Mesenchymal stem cell (in vitro differentiated cells and primary cell): ENCODE results near the gene C16orf96.

Source experiments
- DNase-seq: peaks from one replicate; pipeline ENCODE4 v3.0.0-alpha.2; 2013
- H2AFZ ChIP-seq: one replicate; pipeline ENCODE4 v1.6.1; 2013; ENCODE audit warnings: low read depth, mild to moderate bottlenecking, control low read depth, inconsistent platforms, low read length, moderate library complexity
- H2AK5ac ChIP-seq: 2 replicates; pipeline ENCODE4 v1.6.1; 2013; ENCODE audit warnings: low read length, moderate library complexity, mild to moderate bottlenecking, inconsistent platforms; ENCODE audit not compliant: severe bottlenecking
- H2BK120ac ChIP-seq: one replicate; pipeline ENCODE4 v1.6.1; 2013; ENCODE audit warnings: low read depth, mild to moderate bottlenecking, inconsistent platforms, low read length, moderate library complexity
- H2BK12ac ChIP-seq, 2 experiments: one replicate each; pipeline ENCODE4 v1.6.1; 2013; ENCODE audit warnings: inconsistent platforms in 2 of 2, low read length in 2 of 2, mild to moderate bottlenecking in 2 of 2, moderate library complexity in 2 of 2, control low read depth in 1 of 2
- H2BK15ac ChIP-seq: one replicate; pipeline ENCODE4 v1.6.1; 2013; ENCODE audit warnings: mild to moderate bottlenecking, low read depth, inconsistent platforms; ENCODE audit not compliant: poor library complexity, severe bottlenecking
- H2BK5ac ChIP-seq: 2 replicates; pipeline ENCODE4 v1.6.1; 2013; ENCODE audit warnings: low read depth, mild to moderate bottlenecking, low read length, control low read depth, inconsistent platforms; ENCODE audit not compliant: poor library complexity, severe bottlenecking
- H3K14ac ChIP-seq, 2 experiments: one replicate each; pipeline ENCODE4 v1.6.1; 2013; ENCODE audit warnings: inconsistent platforms in 2 of 2, low read length in 2 of 2, control low read depth in 1 of 2, mild to moderate bottlenecking in 1 of 2, moderate library complexity in 1 of 2
- H3K18ac ChIP-seq, 2 experiments: one replicate each; pipeline ENCODE4 v1.6.1; 2013; ENCODE audit warnings: inconsistent platforms in 2 of 2, low read length in 2 of 2, control low read depth in 1 of 2, low read depth in 1 of 2, mild to moderate bottlenecking in 1 of 2
- H3K23ac ChIP-seq, 2 experiments: one replicate each; pipeline ENCODE4 v1.6.1; 2013; ENCODE audit warnings: inconsistent platforms in 2 of 2, low read length in 2 of 2, mild to moderate bottlenecking in 2 of 2, moderate library complexity in 2 of 2, control low read depth in 1 of 2
- H3K27ac ChIP-seq: 2 replicates; pipeline ENCODE4 v1.5.1; 2013; ENCODE audit warnings: mild to moderate bottlenecking, moderate library complexity, low read length, control low read depth, inconsistent platforms; ENCODE audit not compliant: poor library complexity, severe bottlenecking
- H3K27me3 ChIP-seq, 2 experiments: 2 replicates each; pipeline versions ENCODE4 v1.6.1 to v1.7.0; 2013; ENCODE audit warnings: low read length in 2 of 2, mild to moderate bottlenecking in 2 of 2, moderate library complexity in 2 of 2, control low read depth in 1 of 2, inconsistent platforms in 1 of 2; ENCODE audit not compliant: control insufficient read depth in 1 of 2, insufficient read depth in 1 of 2
- H3K36me3 ChIP-seq, 2 experiments: 2 replicates each; pipeline versions ENCODE4 v1.6.1 to v1.7.0; 2013; ENCODE audit warnings: low read length in 2 of 2, control low read depth in 1 of 2, inconsistent platforms in 1 of 2, low read depth in 1 of 2, mild to moderate bottlenecking in 1 of 2; ENCODE audit not compliant: insufficient read depth in 2 of 2, control insufficient read depth in 1 of 2
- H3K4ac ChIP-seq, 2 experiments: one replicate each; pipeline ENCODE4 v1.6.1; 2013; ENCODE audit warnings: inconsistent platforms in 2 of 2, low read length in 2 of 2, mild to moderate bottlenecking in 2 of 2, moderate library complexity in 2 of 2, control low read depth in 1 of 2, low read depth in 1 of 2
- H3K4me1 ChIP-seq: 2 replicates; pipeline ENCODE4 v1.6.1; 2013; ENCODE audit warnings: low read depth, low read length, control low read depth; ENCODE audit not compliant: control insufficient read depth, insufficient read depth
- H3K4me2 ChIP-seq: 2 replicates; pipeline ENCODE4 v1.6.1; 2013; ENCODE audit warnings: low read length, mild to moderate bottlenecking, inconsistent platforms; ENCODE audit not compliant: poor library complexity, severe bottlenecking
- H3K4me3 ChIP-seq, 2 experiments: 2 replicates each; pipeline versions ENCODE4 v1.5.1 to v1.7.0; 2013; ENCODE audit warnings: low read length in 2 of 2, mild to moderate bottlenecking in 2 of 2, control low read depth in 1 of 2, low read depth in 1 of 2; ENCODE audit not compliant: insufficient read depth in 1 of 2
- H3K79me1 ChIP-seq: replicated peaks from 2 replicates; pipeline ENCODE4 v1.6.1; 2013; ENCODE audit warnings: mild to moderate bottlenecking, control low read depth, low read length, inconsistent platforms; ENCODE audit not compliant: poor library complexity, severe bottlenecking
- H3K9ac ChIP-seq: 2 replicates; pipeline ENCODE4 v1.7.0; 2013; ENCODE audit warnings: mild to moderate bottlenecking, low read length, moderate library complexity
- H3K9me3 ChIP-seq: 2 replicates; pipeline ENCODE4 v1.7.0; 2013; ENCODE audit warnings: mild to moderate bottlenecking, low read length; ENCODE audit not compliant: control insufficient read depth
- H4K8ac ChIP-seq: one replicate; pipeline ENCODE4 v1.6.1; 2013; ENCODE audit warnings: inconsistent platforms, mild to moderate bottlenecking, low read length, moderate library complexity
- H4K91ac ChIP-seq: one replicate; pipeline ENCODE4 v1.6.1; 2013; ENCODE audit warnings: mild to moderate bottlenecking, low read length, inconsistent platforms
- WGBS: methylation state at CpG from one replicate; pipeline ENCODE4 v1.1.7; 2013; ENCODE audit warnings: mixed read lengths; 5-methylcytosine and 5-hydroxymethylcytosine counted together

C16orf96 gene

GRCh38 chr16:4604401-4604800 is 48.3 kb downstream of the C16orf96 start:
- no peak overlapping the region for H3K4ac ChIP-seq
- H3K4me2 ChIP-seq, result no peak overlapping the region
- no peak overlapping the region for H3K4me3 ChIP-seq
- H3K79me1 ChIP-seq, result peaks cover 23% of the 10 kb centered on the region
- no peak overlapping the region for H2BK15ac ChIP-seq
- no peak overlapping the region for H2AK5ac ChIP-seq
- no peak overlapping the region for H2BK5ac ChIP-seq
- H3K14ac ChIP-seq, result no peak overlapping the region
- H3K23ac ChIP-seq, result no peak overlapping the region
- H3K36me3 ChIP-seq, result peaks cover 19 to 37% of the 10 kb centered on the region in 2 experiments
- H2BK120ac ChIP-seq, result no peak overlapping the region
- no peaks in the 10 kb centered on the region for H3K9me3 ChIP-seq
- peaks cover 10 to 49% of the 10 kb centered on the region in 2 experiments for H3K27me3 ChIP-seq
- H3K9ac ChIP-seq, result no peak overlapping the region
- H3K4me1 ChIP-seq, result peaks cover 31% of the 10 kb centered on the region
- no peak for DNase-seq
- peak overlapping the region; percentile 40 for H4K91ac ChIP-seq
- H2AFZ ChIP-seq, result no peak overlapping the region
- no peak overlapping the region for H4K8ac ChIP-seq
- no peak overlapping the region for H3K27ac ChIP-seq
- no peak overlapping the region for H2BK12ac ChIP-seq
- H3K18ac ChIP-seq, result no peak overlapping the region
- WGBS, result 86% methylated on average over 15 of the region's 15 CpGs

GRCh38 chr16:4606354-4606753 is 50.2 kb downstream of the C16orf96 start:
- Histone ChIP-seq H2BK12ac (no peak overlapping the region), H3K79me1 (peaks cover 40% of the 10 kb centered on the region), H3K4me1 (peaks cover 47% of the 10 kb centered on the region), H3K36me3 (peaks cover 19 to 56% of the 10 kb centered on the region in 2 experiments), H3K9me3 (no peaks in the 10 kb centered on the region), H3K4ac (no peak overlapping the region), H2BK5ac (no peak overlapping the region), H3K4me2 (no peak overlapping the region), H3K27me3 (peaks cover 8 to 39% of the 10 kb centered on the region in 2 experiments), H3K23ac (no peak overlapping the region), H3K27ac (no peak overlapping the region), H3K14ac (no peak overlapping the region), H2BK15ac (no peak overlapping the region), H4K91ac (no peak overlapping the region), H3K4me3 (no peak overlapping the region), H3K18ac (no peak overlapping the region), H2AFZ (no peak overlapping the region), H3K9ac (no peak overlapping the region), H2BK120ac (no peak overlapping the region), H4K8ac (no peak overlapping the region), H2AK5ac (no peak overlapping the region)
- no peak for DNase-seq
- 95% methylated on average over 9 of the region's 9 CpGs for WGBS

- Histone ChIP-seq H2BK5ac (no peak overlapping the region), H2AK5ac (no peak overlapping the region), H4K91ac (no peak overlapping the region), H3K4me2 (no peak overlapping the region), H2AFZ (no peak overlapping the region), H2BK15ac (no peak overlapping the region), H3K9me3 (no peaks in the 10 kb centered on the region), H3K27me3 (peaks cover 0 to 22% of the 10 kb centered on the region in 2 experiments), H3K27ac (no peak overlapping the region), H3K4me1 (peaks cover 49% of the 10 kb centered on the region), H3K18ac (no peak overlapping the region), H3K79me1 (peaks cover 41% of the 10 kb centered on the region), H3K4me3 (no peak overlapping the region), H3K23ac (no peak overlapping the region), H3K4ac (no peak overlapping the region), H4K8ac (no peak overlapping the region), H2BK12ac (no peak overlapping the region), H3K9ac (no peak overlapping the region), H2BK120ac (no peak overlapping the region), H3K14ac (no peak overlapping the region), H3K36me3 (peaks cover 19 to 61% of the 10 kb centered on the region in 2 experiments)
- 95% methylated on average over 22 of the region's 22 CpGs for WGBS
- DNase-seq, result no peak
These were observed 51.9 kb downstream of the C16orf96 start for GRCh38 chr16:4607841-4608703.

- whole genome bisulfite sequencing, result 94% methylated on average over 8 of the region's 8 CpGs
- Histone ChIP-seq H2BK120ac (no peak overlapping the region), H3K27me3 (peaks cover 0 to 18% of the 10 kb centered on the region in 2 experiments), H3K9me3 (no peaks in the 10 kb centered on the region), H3K18ac (no peak overlapping the region), H2AK5ac (no peak overlapping the region), H3K9ac (no peak overlapping the region), H3K23ac (no peak overlapping the region), H3K27ac (no peak overlapping the region), H3K14ac (no peak overlapping the region), H2BK12ac (no peak overlapping the region), H4K91ac (no peak overlapping the region), H2BK5ac (no peak overlapping the region), H2AFZ (no peak overlapping the region), H3K36me3 (peaks cover 19 to 60% of the 10 kb centered on the region in 2 experiments), H3K4me1 (peaks cover 54% of the 10 kb centered on the region), H3K4ac (no peak overlapping the region), H4K8ac (no peak overlapping the region), H2BK15ac (no peak overlapping the region), H3K4me2 (no peak overlapping the region), H3K79me1 (peaks cover 41% of the 10 kb centered on the region), H3K4me3 (no peak overlapping the region)
- no peak for DNase-seq
These were observed 52.5 kb downstream of the C16orf96 start for GRCh38 chr16:4608704-4608980.
